K562 (cell line): ENCODE results near the gene KLHL14. TPM values are rescaled to one million over a fixed set of nuclear protein-coding genes. Genes with fewer than 3 reads are reported as not detected.

ENCODE experiments used
- ATAC-seq: fragments of 200-7000 bp; cut with Tn5 transposase; 3 replicates; pipeline ENCODE4 v1.9.1; 2020; ENCODE audit warnings: moderate library complexity
- BruUV-seq: library from RNA; stranded (reverse); fragments of 400-500 nt; replicated peaks from 2 replicates; lab custom pipeline; 2021; lab: Mats Ljungman, UMichigan
- CTCF ChIA-PET: fragments of 300-600 bp; formaldehyde crosslinking; extraction: SDS; loops from one replicate; lab custom pipeline; 2021; ENCODE audit warnings: low intra/inter-chr PET ratio; lab: Yijun Ruan, JAX
- POLR2A ChIA-PET: fragments of 300-600, 350-650 bp; sonication (Branson Sonifier 250); formaldehyde crosslinking; extraction: SDS; loops from one replicate; lab custom pipeline; 2021; ENCODE audit warnings: antibody characterized with exemption, inconsistent platforms; lab: Yijun Ruan, JAX
- DNase-seq, 4 experiments: peaks; one replicate each; pipeline versions ENCODE4 v3.0.0 to v3.0.0-alpha.2; 2011 to 2018; ENCODE audit warnings: low spot score in 3 of 4, mixed read lengths in 3 of 4; ENCODE audit errors: extremely low read depth in 1 of 4
- FAIRE-seq: peaks from 2 replicates; lab custom pipeline; 2011; peaks lifted over from hg19 to GRCh38; lab: Jason Lieb, UNC
- H2AFZ ChIP-seq: 2 replicates; pipeline ENCODE4 v1.6.0; 2011; ENCODE audit warnings: low read depth, low read length, control low read depth, inconsistent platforms
- H3K27ac ChIP-seq: fragments of 200-600 bp; 3 replicates; pipeline ENCODE4 v1.8.0; 2011; ENCODE audit warnings: low read depth, mild to moderate bottlenecking, control low read depth, inconsistent platforms, low read length, moderate library complexity, mixed read lengths; ENCODE audit errors: extremely low read depth
- H3K27me3 ChIP-seq, 2 experiments: fragments of 300-600 bp in 1 of 2; 2 replicates in 1 of 2; 3 replicates in 1 of 2; pipeline versions ENCODE4 v1.6.0 to v1.8.0; 2011; ENCODE audit warnings: inconsistent platforms in 2 of 2, low read length in 2 of 2, mild to moderate bottlenecking in 1 of 2, mixed read lengths in 1 of 2, moderate library complexity in 1 of 2; ENCODE audit not compliant: control insufficient read depth in 2 of 2, insufficient read depth in 2 of 2
- H3K36me3 ChIP-seq: fragments of 300-600 bp; 3 replicates; pipeline ENCODE4 v1.8.0; 2011; ENCODE audit warnings: mild to moderate bottlenecking, low read length, inconsistent platforms; ENCODE audit not compliant: control insufficient read depth, insufficient read depth
- H3K4me1 ChIP-seq, 2 experiments: fragments of 200-600 bp in 1 of 2; replicated peaks in 1 of 2; 2 replicates in 1 of 2; 3 replicates in 1 of 2; pipeline versions ENCODE4 v1.5.1 to v1.8.0; 2011; ENCODE audit warnings: inconsistent platforms in 2 of 2, low read length in 2 of 2, mild to moderate bottlenecking in 1 of 2, mixed read lengths in 1 of 2, moderate library complexity in 1 of 2; ENCODE audit not compliant: control insufficient read depth in 2 of 2, insufficient read depth in 2 of 2
- H3K4me2 ChIP-seq: 2 replicates; pipeline ENCODE4 v1.6.1; 2011; ENCODE audit warnings: low read length, control low read depth, inconsistent platforms, mixed read lengths; ENCODE audit not compliant: insufficient read depth
- H3K4me3 ChIP-seq: fragments of 200-600 bp; sonication (generic), shearing (Covaris generic); 2 replicates; pipeline ENCODE4 v1.5.1; 2016; ENCODE audit warnings: control low read depth, inconsistent platforms
- H3K79me2 ChIP-seq: fragments of 200-600 bp; 3 replicates; pipeline ENCODE4 v1.8.0; 2011; ENCODE audit warnings: low read length, inconsistent platforms; ENCODE audit not compliant: control insufficient read depth, insufficient read depth
- H3K9ac ChIP-seq, 2 experiments: 2 replicates each; pipeline versions ENCODE4 v1.6.0 to v1.6.1; 2011; ENCODE audit warnings: low read depth in 2 of 2, low read length in 2 of 2, control low read depth in 1 of 2, inconsistent platforms in 1 of 2, mild to moderate bottlenecking in 1 of 2, mixed read lengths in 1 of 2; ENCODE audit not compliant: insufficient read depth in 1 of 2
- H3K9me1 ChIP-seq: one replicate; pipeline ENCODE4 v1.6.0; 2011; ENCODE audit warnings: inconsistent platforms, mild to moderate bottlenecking, low read length, moderate library complexity; ENCODE audit not compliant: control insufficient read depth, insufficient read depth
- H3K9me3 ChIP-seq: replicated peaks from 2 replicates; pipeline ENCODE4 v1.5.1; 2011; ENCODE audit warnings: low read depth, low read length, inconsistent platforms; ENCODE audit not compliant: control insufficient read depth, insufficient read depth
- H4K20me1 ChIP-seq: replicated peaks from 2 replicates; pipeline ENCODE4 v1.6.1; 2011; ENCODE audit warnings: low read length, inconsistent platforms, mixed read lengths; ENCODE audit not compliant: control insufficient read depth, insufficient read depth
- BCLAF1 ChIP-seq, 2 experiments: fragments of 450-650 bp in 1 of 2; IDR thresholded peaks; 2 replicates each; pipeline ENCODE4 v1.6.1; 2011 to 2017; ENCODE audit warnings: low read depth in 2 of 2, antibody characterized with exemption in 1 of 2, borderline replicate concordance in 1 of 2, low read length in 1 of 2, mild to moderate bottlenecking in 1 of 2, mixed read lengths in 1 of 2; ENCODE audit not compliant: control insufficient read depth in 1 of 2
- CHD1 ChIP-seq: fragments of 200-600 bp; sonication (generic); IDR thresholded peaks from one replicate; pipeline ENCODE4 v1.6.1; 2012; ENCODE audit warnings: mild to moderate bottlenecking, moderate library complexity, low read length, inconsistent platforms
- COPS2 ChIP-seq: fragments of 450-650 bp; conservative IDR thresholded peaks from 2 replicates; pipeline ENCODE4 v1.6.1; 2016; ENCODE audit warnings: mild to moderate bottlenecking, moderate library complexity
- FOS ChIP-seq: IDR thresholded peaks from 3 replicates; pipeline ENCODE4 v1.6.1; 2011; ENCODE audit not compliant: insufficient read length; ENCODE audit errors: extremely low read depth
- KDM5B ChIP-seq: fragments of 200-600 bp; sonication (generic); IDR thresholded peaks from 2 replicates; pipeline ENCODE4 v1.6.1; 2012; ENCODE audit warnings: low read depth, mild to moderate bottlenecking, moderate library complexity, low read length, control low read depth, inconsistent platforms; ENCODE audit not compliant: insufficient replicate concordance
- MNT ChIP-seq, 2 experiments: fragments of 450-650 bp; conservative IDR thresholded peaks; 2 replicates each; pipeline ENCODE4 v1.6.1; 2017; ENCODE audit warnings: mild to moderate bottlenecking in 2 of 2, moderate library complexity in 2 of 2
- ZNF175 ChIP-seq: fragments of 200-800 bp; sonication (Bioruptor generic); IDR thresholded peaks from 2 replicates; pipeline ENCODE4 v1.6.1; 2016; ENCODE audit warnings: low read depth, mild to moderate bottlenecking, missing genetic modification characterization, missing compliant biosample characterization
- ZNF407 ChIP-seq: fragments of 450-650 bp; IDR thresholded peaks from 2 replicates; pipeline ENCODE4 v1.6.1; 2016; ENCODE audit warnings: low read depth
- WGBS: fragments of 100-300 bp; shearing (Covaris generic); methylation state at CpG from one replicate; pipeline ENCODE4 v1.1.6; 2016; ENCODE audit warnings: low coverage, mixed read lengths; ENCODE audit not compliant: insufficient coverage; ENCODE audit errors: missing lambda C conversion rate; 5-methylcytosine and 5-hydroxymethylcytosine counted together
- in situ Hi-C: fragments of 300-500 bp; cut with MboI; formaldehyde crosslinking; loops from 4 replicates; pipeline ENCODE4 v1.15.0; 2018; ENCODE audit warnings: inconsistent platforms, mixed read lengths
- intact Hi-C: fragments of 100-400 bp; cut with micrococcal nuclease; formaldehyde crosslinking; loops from 2 replicates; pipeline ENCODE4 v1.14.2; 2022
- polyA plus RNA-seq, 8 experiments: library from polyadenylated mRNA; depleted of rRNA in 4 of 8; stranded (reverse) in 5 of 8; unstranded in 3 of 8; fragments of >200 nt; fragmentation: Nextera tagmentation in 2 of 8; fragmentation: Illumina TruSeq in 1 of 8; extraction: Ambion mirVana in 2 of 8; extraction: Trizol in 1 of 8; gene quantifications; 2 replicates each; pipeline versions ENCODE4 v1.2.1 to v1.2.3, GENCODE V29; 2011 to 2014; ENCODE audit warnings: inconsistent platforms in 1 of 8, missing spikeins in 1 of 8
- total RNA-seq, 7 experiments: library from RNA; depleted of rRNA in 6 of 7; stranded (reverse); fragments of >200 nt in 6 of 7; fragmentation: Illumina TruSeq in 2 of 7; extraction: Trizol in 2 of 7; gene quantifications; 2 replicates each; pipeline versions ENCODE4 v1.2.1 to v1.2.3, GENCODE V29; 2011 to 2021; ENCODE audit warnings: low replicate concordance in 1 of 7

Gene KLHL14
- total and polyA plus RNA-seq, 9 of the 15 experiments (the other 6 are each of a cell fraction or from before 2014, with no cell fraction given): not detected

DNA sequence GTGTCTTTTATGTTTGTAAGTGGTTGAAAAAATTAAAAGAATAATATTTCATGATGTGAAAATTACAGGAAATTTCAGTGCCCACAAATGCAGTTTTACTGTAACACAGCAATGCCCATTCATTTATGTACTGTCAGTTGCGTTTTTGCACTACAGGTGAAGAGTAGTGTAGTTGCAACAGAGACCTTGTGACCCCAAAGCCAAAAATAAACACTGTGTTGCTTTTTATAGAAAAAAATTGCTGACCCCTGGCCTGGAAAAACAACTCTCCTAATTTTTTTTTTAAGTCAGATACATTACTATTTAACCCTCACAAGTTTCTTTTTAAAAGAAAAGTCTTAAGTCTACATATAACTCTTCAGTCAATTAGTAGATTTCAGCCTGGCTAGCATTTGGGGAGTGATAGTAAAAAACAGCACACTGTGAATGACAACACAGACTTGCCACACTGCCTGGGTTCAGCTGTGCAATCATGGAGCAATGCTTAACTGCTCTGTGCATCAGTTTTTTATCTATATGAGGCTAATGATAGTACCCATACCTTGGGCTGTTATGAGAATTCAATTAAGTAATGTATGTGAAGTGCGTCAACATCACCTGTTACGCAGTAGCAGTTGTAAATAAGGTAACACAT is 8.1 kb downstream of the KLHL14 start:
- POLR2A ChIA-PET: no interaction called here
- Histone ChIP-seq H2AFZ (no peak overlapping the region), H3K4me1 (no peaks in the 10 kb centered on the region), H3K36me3 (no peaks in the 10 kb centered on the region), H3K9me3 (no peaks in the 10 kb centered on the region), H3K4me2 (no peak overlapping the region), H4K20me1 (no peaks in the 10 kb centered on the region), H3K9ac (no peak overlapping the region), H3K79me2 (no peaks in the 10 kb centered on the region), H3K9me1 (no peaks in the 10 kb centered on the region), H3K27ac (no peak overlapping the region), H3K4me3 (no peak overlapping the region), H3K27me3 (no peaks in the 10 kb centered on the region)
- no peak for DNase-seq
- CTCF ChIA-PET: no interaction called here
- FAIRE-seq: no peak
- no peak for ATAC-seq
- BruUV-seq: no TSS peak
- intact Hi-C loops: no loop called here
- in situ Hi-C loops: no loop called here
- WGBS: 2% methylated on average over 3 of the region's 3 CpGs
- TF ChIP-seq BCLAF1 (IDR thresholded peaks at IDR 0.05; ENCODE audit: borderline replicate concordance in 1 of 2, control insufficient read depth in 1 of 2, low read depth in 2 of 2, low read length in 1 of 2): no peak
- no peak for TF ChIP-seq COPS2
- no peak for TF ChIP-seq MNT (conservative IDR thresholded peaks at IDR 0.05)
- no peak for TF ChIP-seq KDM5B
- TF ChIP-seq FOS: no peak
- TF ChIP-seq ZNF175: no peak
- TF ChIP-seq CHD1: no peak
- no peak for TF ChIP-seq ZNF407
